Measurements from ENCODE around the gene PTPRC.

GRCh38 chr1:198682850-198683249 lies 44.0 kb downstream of the PTPRC start:
- TF ChIP-seq CTCF (IDR thresholded peaks at IDR 0.05), result no peak
- TF ChIP-seq EP300 (IDR thresholded peaks at IDR 0.05), result no peak

All from ovary (tissue), 3 donors.